C4-2B (cell line): Measurements from ENCODE around the gene PLEKHA1.

Experiments
- H3K27ac ChIP-seq: fragments of 450-650 bp; 2 replicates; pipeline ENCODE4 v1.5.1; 2017
- CTCF ChIP-seq: fragments of 450-650 bp; conservative IDR thresholded peaks from 2 replicates; pipeline ENCODE4 v1.5.1; 2017; ENCODE audit warnings: mild to moderate bottlenecking
- ZFX ChIP-seq: fragments of 450-650 bp; IDR thresholded peaks from 2 replicates; pipeline ENCODE4 v1.6.1; 2017

The PLEKHA1 gene

GRCh38 chr10:122341141-122341810 is 33.2 kb upstream of the PLEKHA1 start:
- no peak overlapping the region for H3K27ac ChIP-seq
- TF ChIP-seq CTCF (no peak), ZFX (no peak)

- H3K27ac ChIP-seq, result no peak overlapping the region
- TF ChIP-seq CTCF (peak; percentile 84), ZFX (no peak)
Measured at GRCh38 chr10:122342293-122343134, 32.0 kb upstream of the PLEKHA1 start.

- no peak for TF ChIP-seq CTCF
- no peak for TF ChIP-seq ZFX
- no peak overlapping the region for H3K27ac ChIP-seq
Measured at GRCh38 chr10:122343135-122343800, 31.2 kb upstream of the PLEKHA1 start.

- TF ChIP-seq ZFX, result no peak
- no peak for TF ChIP-seq CTCF
- no peak overlapping the region for H3K27ac ChIP-seq
Measured at GRCh38 chr10:122343936-122344335, 30.6 kb upstream of the PLEKHA1 start.

GRCh38 chr10:122344741-122345258 is 29.7 kb upstream of the PLEKHA1 start:
- H3K27ac ChIP-seq, result no peak overlapping the region
- no peak for TF ChIP-seq CTCF

- no peak overlapping the region for H3K27ac ChIP-seq
- TF ChIP-seq ZFX, result no peak
- no peak for TF ChIP-seq CTCF
Measured at GRCh38 chr10:122346326-122346950, 28.1 kb upstream of the PLEKHA1 start.
